IPS-18a (cell line): ENCODE measurements around the gene IRX6.

Experiments
- H3K27ac ChIP-seq: one replicate; pipeline ENCODE4 v1.5.1; 2013; ENCODE audit warnings: low read length
- H3K27me3 ChIP-seq: one replicate; pipeline ENCODE4 v1.6.1; 2013; ENCODE audit warnings: mild to moderate bottlenecking, low read length; ENCODE audit not compliant: control insufficient read depth, insufficient read depth
- H3K36me3 ChIP-seq: one replicate; pipeline ENCODE4 v1.6.1; 2013; ENCODE audit warnings: low read depth, low read length; ENCODE audit not compliant: control insufficient read depth
- H3K4me1 ChIP-seq: one replicate; pipeline ENCODE4 v1.6.1; 2013; ENCODE audit warnings: low read depth, low read length; ENCODE audit not compliant: control insufficient read depth
- H3K4me3 ChIP-seq: one replicate; pipeline ENCODE4 v1.5.1; 2013; ENCODE audit warnings: low read length
- H3K9ac ChIP-seq: one replicate; pipeline ENCODE4 v1.6.1; 2013; ENCODE audit warnings: mild to moderate bottlenecking, low read length, moderate library complexity
- H3K9me3 ChIP-seq: one replicate; pipeline ENCODE4 v1.6.1; 2013; ENCODE audit warnings: low read depth, low read length; ENCODE audit not compliant: control insufficient read depth

IRX6 gene

GRCh38 chr16:55323637-55324271 lies at the start of gene IRX6:
IRX6 (plus strand) TSS chr16:55324203; CDS start chr16:55325092, 889 bp downstream.
- H3K4me1 ChIP-seq: peaks cover 5% of the 10 kb centered on the region
- peak within 1 kb of the TSS; percentile 74 for H3K4me3 ChIP-seq
- H3K27me3 ChIP-seq: peaks cover 75% of the 10 kb centered on the region
- H3K9ac ChIP-seq: no peak within 1 kb of the TSS
- no peak within 1 kb of the TSS for H3K27ac ChIP-seq
- H3K9me3 ChIP-seq: no peaks in the 10 kb centered on the region
- no peaks in the 10 kb centered on the region for H3K36me3 ChIP-seq

GRCh38 chr16:55274391-55274790 lies 49.6 kb upstream of the IRX6 start:
- H3K9ac ChIP-seq: no peak overlapping the region
- H3K27me3 ChIP-seq: no peaks in the 10 kb centered on the region
- no peaks in the 10 kb centered on the region for H3K36me3 ChIP-seq
- H3K27ac ChIP-seq: no peak overlapping the region
- no peaks in the 10 kb centered on the region for H3K9me3 ChIP-seq
- no peaks in the 10 kb centered on the region for H3K4me1 ChIP-seq
- no peak overlapping the region for H3K4me3 ChIP-seq

DNA sequence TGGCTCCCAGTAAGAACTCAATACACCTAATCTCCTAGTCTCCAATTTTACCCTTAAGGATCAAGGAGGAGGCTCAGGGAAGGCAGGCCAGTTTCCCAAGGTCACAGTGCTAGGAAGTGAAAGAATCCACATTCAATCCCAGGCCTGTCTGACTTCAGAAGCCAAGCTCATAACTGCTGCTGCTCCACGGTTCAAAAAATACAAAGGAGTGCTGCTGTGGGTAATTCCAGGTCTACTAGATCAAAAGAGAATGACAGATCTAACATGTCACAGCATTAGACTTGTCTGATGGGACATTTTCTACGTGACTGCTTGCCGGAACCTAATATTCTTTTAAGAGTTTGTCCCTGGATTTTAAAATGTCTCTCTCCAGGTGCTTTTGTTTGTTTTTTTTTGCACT lies 48.8 kb upstream of the IRX6 start:
- Histone ChIP-seq H3K9ac (no peak overlapping the region), H3K27me3 (no peaks in the 10 kb centered on the region), H3K4me3 (no peak overlapping the region), H3K9me3 (no peaks in the 10 kb centered on the region), H3K27ac (no peak overlapping the region), H3K36me3 (no peaks in the 10 kb centered on the region), H3K4me1 (no peaks in the 10 kb centered on the region)

GRCh38 chr16:55275869-55276268 lies 48.1 kb upstream of the IRX6 start:
- Histone ChIP-seq H3K27ac (no peak overlapping the region), H3K36me3 (no peaks in the 10 kb centered on the region), H3K9ac (no peak overlapping the region), H3K9me3 (no peaks in the 10 kb centered on the region), H3K27me3 (no peaks in the 10 kb centered on the region), H3K4me1 (no peaks in the 10 kb centered on the region), H3K4me3 (no peak overlapping the region)

DNA sequence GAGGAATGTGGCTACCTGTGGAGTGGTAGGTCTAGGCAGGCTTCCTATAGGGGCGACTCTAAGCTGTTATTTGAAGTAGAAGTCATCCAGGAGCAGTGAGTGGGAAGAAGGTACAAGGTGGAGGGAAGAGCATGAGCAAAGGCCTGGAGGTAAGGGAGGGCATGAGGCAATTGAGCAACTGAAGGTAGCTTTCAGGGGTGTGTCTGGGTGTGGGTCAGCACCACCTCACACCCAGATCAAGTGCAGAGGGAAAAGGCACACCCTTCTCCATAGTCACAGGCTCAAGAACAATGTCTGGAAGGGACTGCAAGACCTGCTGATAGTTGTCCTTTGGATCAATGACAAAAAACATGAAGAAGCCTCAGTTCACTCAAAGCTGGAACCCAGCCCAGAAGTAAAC lies 46.5 kb upstream of the IRX6 start:
- no peak overlapping the region for H3K9ac ChIP-seq
- H3K9me3 ChIP-seq: no peaks in the 10 kb centered on the region
- H3K4me3 ChIP-seq: no peak overlapping the region
- H3K27ac ChIP-seq: no peak overlapping the region
- no peaks in the 10 kb centered on the region for H3K4me1 ChIP-seq
- H3K27me3 ChIP-seq: no peaks in the 10 kb centered on the region
- no peaks in the 10 kb centered on the region for H3K36me3 ChIP-seq

DNA sequence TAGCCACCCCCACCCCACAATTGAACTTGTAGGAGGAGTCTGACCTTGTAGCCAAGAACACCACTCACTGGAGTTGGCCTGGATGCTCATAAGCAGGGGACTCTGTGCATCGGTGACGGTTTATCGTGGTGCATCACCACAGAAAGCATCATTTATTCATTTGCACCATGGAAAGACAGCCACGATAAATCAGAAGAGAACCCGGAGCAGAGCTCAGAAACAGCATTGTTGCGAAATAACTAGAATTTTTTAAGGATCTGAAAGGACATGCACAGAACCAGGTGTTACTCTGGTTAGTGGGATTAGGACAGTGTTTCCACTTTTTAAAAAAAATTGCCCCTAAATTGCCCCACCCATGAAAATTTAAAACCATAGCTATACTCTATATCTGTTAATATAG lies 44.4 kb upstream of the IRX6 start:
- Histone ChIP-seq H3K27me3 (no peaks in the 10 kb centered on the region), H3K27ac (no peak overlapping the region), H3K4me1 (peaks cover 7% of the 10 kb centered on the region)

DNA sequence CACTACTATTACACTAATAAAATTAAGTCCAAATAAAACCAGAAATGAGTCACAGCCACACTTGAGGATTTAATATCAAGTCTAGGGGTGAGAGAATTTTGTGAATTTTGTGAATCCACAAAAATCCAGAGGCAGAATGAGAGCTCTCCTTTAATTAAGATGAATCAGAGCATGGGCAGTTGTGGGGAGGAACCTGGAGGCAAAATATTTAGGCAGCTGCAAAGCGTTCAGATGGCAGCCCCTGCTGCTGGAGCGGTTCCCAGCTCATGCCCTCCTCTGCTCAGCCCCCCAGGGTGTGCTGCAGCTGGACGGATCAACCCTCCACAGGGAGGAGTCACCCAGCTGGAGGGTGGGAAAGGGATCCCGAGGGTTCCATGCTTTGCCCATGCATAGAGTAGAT lies 43.4 kb upstream of the IRX6 start:
- Histone ChIP-seq H3K27me3 (no peaks in the 10 kb centered on the region), H3K9ac (no peak overlapping the region), H3K27ac (no peak overlapping the region), H3K9me3 (no peaks in the 10 kb centered on the region), H3K4me1 (peaks cover 7% of the 10 kb centered on the region), H3K36me3 (no peaks in the 10 kb centered on the region), H3K4me3 (no peak overlapping the region)

More for the DNA sequence above, 44.4 kb upstream of the IRX6 start:
- Histone ChIP-seq H3K9ac (no peak overlapping the region), H3K4me3 (no peak overlapping the region), H3K36me3 (no peaks in the 10 kb centered on the region), H3K9me3 (no peaks in the 10 kb centered on the region)

DNA sequence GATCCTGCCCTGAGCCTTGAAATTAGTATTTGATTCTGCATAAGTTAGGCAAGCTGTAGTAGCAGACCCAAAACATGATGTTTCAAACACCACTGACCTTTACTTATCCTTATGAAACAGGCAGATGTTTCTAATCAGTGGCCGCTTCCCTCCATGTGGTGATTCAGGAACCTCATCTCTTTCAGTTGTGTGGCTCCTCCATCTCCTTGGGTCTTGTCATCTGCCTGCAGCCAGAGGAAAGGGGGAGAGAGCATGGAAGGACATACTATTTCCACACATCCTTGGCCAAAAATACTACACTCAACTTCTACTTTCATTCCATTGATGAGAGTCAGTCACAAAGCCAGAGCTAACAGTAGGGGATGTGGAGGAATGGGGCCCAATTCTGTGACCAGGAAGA lies 41.6 kb upstream of the IRX6 start:
- Histone ChIP-seq H3K9ac (no peak overlapping the region), H3K27me3 (no peaks in the 10 kb centered on the region), H3K4me3 (no peak overlapping the region), H3K9me3 (no peaks in the 10 kb centered on the region), H3K36me3 (no peaks in the 10 kb centered on the region), H3K4me1 (peaks cover 7% of the 10 kb centered on the region), H3K27ac (no peak overlapping the region)

GRCh38 chr16:55283812-55284717 lies 39.9 kb upstream of the IRX6 start:
- H3K27me3 ChIP-seq: no peaks in the 10 kb centered on the region
- peaks cover 7% of the 10 kb centered on the region for H3K4me1 ChIP-seq
- H3K27ac ChIP-seq: no peak overlapping the region
- H3K9ac ChIP-seq: no peak overlapping the region
- H3K4me3 ChIP-seq: no peak overlapping the region
- H3K36me3 ChIP-seq: no peaks in the 10 kb centered on the region
- H3K9me3 ChIP-seq: no peaks in the 10 kb centered on the region

DNA sequence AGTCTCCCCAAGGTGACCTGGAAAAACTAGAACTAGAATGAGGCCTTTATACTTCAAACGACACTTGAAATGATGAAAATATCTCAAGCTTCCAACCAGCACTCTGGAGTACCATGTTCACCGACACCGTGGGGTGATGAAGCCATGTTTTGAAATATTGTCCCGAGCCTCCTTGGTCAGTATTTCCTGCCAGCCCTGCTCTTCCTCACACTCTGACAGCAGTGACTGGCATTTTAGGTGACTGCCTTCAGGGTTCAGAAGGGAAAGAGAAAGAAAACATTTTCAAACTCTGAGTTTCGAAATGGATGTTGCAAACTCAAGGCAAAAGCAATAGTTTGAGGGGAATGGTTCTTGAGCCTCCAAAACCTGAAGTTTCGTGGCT lies 39.3 kb upstream of the IRX6 start:
- Histone ChIP-seq H3K9me3 (no peaks in the 10 kb centered on the region), H3K27me3 (no peaks in the 10 kb centered on the region), H3K27ac (no peak overlapping the region), H3K4me3 (no peak overlapping the region), H3K4me1 (peaks cover 7% of the 10 kb centered on the region), H3K9ac (no peak overlapping the region), H3K36me3 (no peaks in the 10 kb centered on the region)

GRCh38 chr16:55285586-55285985 lies 38.4 kb upstream of the IRX6 start:
- Histone ChIP-seq H3K4me1 (peaks cover 7% of the 10 kb centered on the region), H3K4me3 (no peak overlapping the region), H3K27ac (no peak overlapping the region), H3K27me3 (no peaks in the 10 kb centered on the region), H3K36me3 (no peaks in the 10 kb centered on the region), H3K9ac (no peak overlapping the region), H3K9me3 (no peaks in the 10 kb centered on the region)

DNA sequence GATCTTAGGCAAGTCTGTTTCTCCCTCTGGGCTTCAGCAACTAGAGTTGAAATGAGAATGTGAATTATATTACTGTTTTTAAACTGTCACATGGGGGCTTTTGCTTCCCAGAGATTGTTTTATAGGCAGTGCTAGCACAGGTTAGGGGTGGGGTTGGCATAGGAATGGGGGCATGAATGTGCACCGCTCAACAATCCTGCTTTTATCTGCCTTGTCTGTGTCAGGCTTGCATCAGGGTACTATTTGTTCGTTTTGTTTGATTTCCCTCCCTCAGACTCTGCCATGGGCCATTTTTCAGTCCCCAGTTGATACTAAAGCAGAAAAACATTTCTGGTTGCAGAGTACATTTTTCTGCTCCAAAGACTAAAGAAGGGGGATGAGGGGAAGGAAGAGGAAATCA lies 34.6 kb upstream of the IRX6 start:
- Histone ChIP-seq H3K36me3 (no peaks in the 10 kb centered on the region), H3K4me1 (peaks cover 10% of the 10 kb centered on the region), H3K9ac (no peak overlapping the region), H3K27ac (no peak overlapping the region), H3K4me3 (no peak overlapping the region), H3K27me3 (no peaks in the 10 kb centered on the region), H3K9me3 (no peaks in the 10 kb centered on the region)
